SKM-1 (cell line): ENCODE measurements around the gene RBM10.

ENCODE experiments used
- DNase-seq: peaks from one replicate; lab custom pipeline; 2025; ENCODE audit not compliant: unreplicated experiment; lab: John Stamatoyannopoulos, UW

Gene RBM10

DNA sequence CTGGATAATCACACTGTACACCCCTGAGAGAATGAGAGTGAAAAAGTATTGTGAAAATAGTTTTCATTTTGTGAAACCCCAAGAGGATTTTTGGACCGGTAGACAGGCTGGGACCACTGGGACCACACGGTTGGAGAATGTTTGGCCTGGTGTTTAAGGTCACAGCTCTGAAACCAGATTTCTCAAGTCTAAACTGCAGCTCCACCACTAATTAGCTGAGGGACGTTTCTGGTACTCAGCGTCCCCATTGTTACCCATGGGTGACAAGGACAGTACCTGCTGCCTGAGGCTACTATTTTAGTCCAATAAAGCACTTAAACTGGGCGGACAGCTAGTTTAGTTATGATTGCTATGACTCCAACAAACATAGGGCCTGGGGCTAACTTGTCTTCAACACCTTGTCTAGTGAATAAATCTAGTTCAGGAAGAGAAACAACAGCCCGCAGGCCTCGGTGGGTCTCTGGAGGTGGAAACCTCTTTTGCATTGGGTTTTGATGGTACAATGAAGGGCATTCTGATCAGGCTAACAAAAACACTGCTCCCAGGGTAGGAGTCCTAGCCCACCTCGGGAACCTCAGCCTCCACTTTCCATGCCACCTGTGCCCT is 87.3 kb downstream of the RBM10 start:
- no peak for DNase-seq

- no peak for DNase-seq
These were observed 87.8 kb downstream of the RBM10 start, which contains the start of gene USP11 for GRCh38 chrX:47232803-47233332. Gene USP11 (plus strand): TSS chrX:47233009. CDS start chrX:47233044, 35 bp downstream.

DNA sequence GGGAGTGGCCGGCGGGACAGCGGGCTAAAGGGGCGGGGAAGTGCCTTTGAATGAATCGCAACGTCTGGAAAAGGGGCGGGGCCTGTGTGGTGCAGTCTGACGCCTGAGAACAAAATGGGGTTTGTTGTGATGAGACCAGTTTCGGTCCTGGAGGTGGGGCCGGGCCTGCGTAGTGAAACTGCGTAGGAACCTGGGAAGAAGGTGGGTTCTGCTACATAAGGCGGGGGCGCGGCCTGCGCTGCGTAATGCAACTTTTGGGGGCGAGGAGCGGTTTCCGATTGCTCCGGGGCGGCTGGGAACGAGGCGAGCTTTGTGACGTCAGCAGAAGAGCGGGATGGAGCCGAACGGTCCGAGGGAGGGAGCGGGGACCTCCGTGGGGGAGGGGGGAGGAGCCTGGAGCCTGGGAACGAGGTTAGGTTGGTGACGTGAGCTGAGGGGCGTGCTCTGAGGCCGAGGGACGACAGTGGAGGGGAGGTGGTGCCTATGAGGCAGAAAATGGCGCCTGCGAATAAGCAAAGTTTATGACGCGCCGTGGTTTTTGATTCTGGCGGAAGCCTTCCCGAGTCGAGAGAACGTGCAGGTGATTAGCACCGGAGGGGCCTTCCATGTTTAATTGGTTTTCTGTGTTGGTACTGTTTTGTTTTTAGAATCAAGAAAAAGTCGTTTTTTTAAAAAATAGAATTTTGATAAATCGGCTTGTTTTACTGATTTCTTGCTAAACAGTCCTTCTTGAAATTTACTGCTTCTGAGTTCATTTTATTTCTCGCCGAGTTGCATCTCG is 88.5 kb downstream of the RBM10 start:
- peak; percentile 81 for DNase-seq

DNA sequence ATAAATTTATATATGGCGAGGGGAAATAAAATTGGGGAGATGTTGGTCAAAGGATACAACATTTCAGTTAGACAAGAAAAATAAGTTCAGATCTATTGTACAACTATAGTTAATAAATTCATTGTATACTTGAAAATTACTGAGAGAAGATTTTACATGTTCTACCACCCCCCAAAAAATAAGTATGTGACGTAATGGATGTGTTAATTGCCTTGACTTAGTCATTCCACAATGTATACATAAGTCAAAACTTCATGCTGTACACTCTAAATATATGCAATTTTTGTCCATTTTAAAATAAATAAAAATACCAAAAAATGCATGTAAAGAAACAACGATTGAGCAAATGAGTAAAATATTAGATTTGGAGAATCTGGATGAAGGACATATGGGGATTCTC is 89.6 kb downstream of the RBM10 start:
- DNase-seq = no peak

DNA sequence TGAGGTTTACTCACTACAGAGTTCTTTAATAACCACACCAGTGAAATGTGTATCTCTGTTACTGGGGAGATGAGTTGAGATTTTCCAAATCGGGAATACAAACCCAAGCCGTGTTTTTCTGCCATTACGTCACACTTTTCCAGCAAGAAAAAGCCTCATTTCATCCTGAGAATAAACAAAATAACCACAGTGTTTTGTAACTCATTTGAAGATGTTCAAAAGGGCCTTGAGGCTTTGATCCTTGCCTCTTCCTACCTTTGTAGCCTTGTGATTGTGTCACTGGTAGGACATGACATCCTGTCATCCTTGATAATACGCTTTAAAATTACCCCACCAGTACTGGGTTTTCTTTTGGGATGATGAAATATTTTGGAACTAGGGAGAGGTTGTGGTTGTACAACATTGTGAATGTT is 90.7 kb downstream of the RBM10 start:
- no peak for DNase-seq
